Activated CD8-positive, alpha-beta memory T cell treated with anti-CD3 and anti-CD28 coated beads, Interleukin-2, amount 10 ng/mL, durations not matched to agents 7 days and 5 days (primary cell): ENCODE results near the gene CLCN6. TPM values are rescaled to one million over a fixed set of nuclear protein-coding genes. Genes with fewer than 3 reads are reported as not detected.

ENCODE experiments used
- ATAC-seq: fragments of 150-1000 bp; cut with Tn5 transposase; one replicate; pipeline ENCODE4 v1.10.0; 2021; ENCODE audit warnings: moderate library complexity
- CTCF ChIA-PET: fragments of 350-600 bp; sonication (Branson Sonifier 250); formaldehyde crosslinking; loops from one replicate; lab custom pipeline; 2021; ENCODE audit warnings: antibody characterized with exemption; lab: Charles Lee
- DNase-seq: peaks from one replicate; pipeline ENCODE4 v3.0.0-alpha.2; 2020
- H3K27ac Mint-ChIP-seq: one replicate; pipeline ENCODE4 v1.8.0; 2021; ENCODE audit warnings: mild to moderate bottlenecking, mixed read lengths
- H3K27me3 Mint-ChIP-seq: one replicate; pipeline ENCODE4 v1.8.0; 2021; ENCODE audit warnings: mixed read lengths
- H3K36me3 Mint-ChIP-seq: one replicate; pipeline ENCODE4 v1.8.0; 2021; ENCODE audit warnings: mild to moderate bottlenecking, mixed read lengths
- H3K4me1 Mint-ChIP-seq: one replicate; pipeline ENCODE4 v1.8.0; 2021; ENCODE audit warnings: mixed read lengths
- H3K4me3 Mint-ChIP-seq: one replicate; pipeline ENCODE4 v1.8.0; 2021; ENCODE audit warnings: mild to moderate bottlenecking, moderate library complexity, mixed read lengths
- H3K9me3 Mint-ChIP-seq: one replicate; pipeline ENCODE4 v1.8.0; 2022; ENCODE audit warnings: low read depth, mixed read lengths
- total RNA-seq, 2 experiments: library from RNA; stranded (reverse); gene quantifications; one replicate each; pipeline ENCODE4 v1.2.3, GENCODE V29; 2021

CLCN6 gene
- total RNA-seq, 2 experiments from 2014 or later: 20.0 to 21.1 TPM

DNA sequence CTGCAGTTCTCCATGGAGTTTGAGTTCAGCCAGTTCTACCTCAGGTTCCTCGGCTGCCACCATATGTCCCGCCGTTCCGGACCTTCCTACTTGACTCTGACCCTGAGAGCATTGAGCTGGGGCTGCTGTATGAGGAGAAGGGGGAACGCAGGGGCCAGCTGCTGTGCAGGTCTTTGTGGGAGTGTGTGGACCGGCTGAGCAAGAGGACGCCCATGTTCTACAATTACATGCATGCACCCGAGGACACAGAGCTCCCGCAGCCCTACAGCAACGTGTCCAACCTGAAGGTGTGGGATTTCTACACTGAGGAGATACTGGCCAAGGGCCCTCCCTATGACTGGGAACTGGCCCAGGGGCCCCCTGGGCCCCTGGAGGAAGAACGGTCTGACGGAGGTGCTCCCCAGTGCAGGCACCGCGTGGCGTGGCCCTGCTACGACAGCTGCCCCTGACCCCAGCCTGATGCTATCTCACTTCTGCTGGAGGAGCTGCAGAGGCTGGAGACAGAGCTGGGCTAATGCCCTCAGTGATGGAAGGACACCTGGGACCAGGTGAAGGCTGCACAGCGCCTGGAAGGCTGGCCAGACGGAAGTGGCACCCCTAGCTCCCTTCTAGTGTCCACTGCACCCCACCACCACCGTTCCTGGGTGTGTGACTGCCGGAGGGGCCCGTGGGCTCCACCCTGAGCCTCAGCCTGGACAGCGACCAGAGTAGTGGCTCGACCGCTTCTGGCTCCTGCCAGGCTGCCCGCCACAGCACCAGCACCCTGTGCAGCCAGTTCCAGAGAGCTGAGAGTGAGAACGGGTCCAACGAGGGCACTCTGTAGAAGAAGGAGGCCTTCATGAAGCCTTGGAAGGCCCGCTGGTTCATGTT is 73.6 kb downstream of the CLCN6 start:
- no peaks in the 10 kb centered on the region for H3K9me3 Mint-ChIP-seq
- DNase-seq (no peak), ATAC-seq (no peak)
- peaks cover 8% of the 10 kb centered on the region for H3K27me3 Mint-ChIP-seq
- H3K4me3 Mint-ChIP-seq: no peak overlapping the region
- H3K36me3 Mint-ChIP-seq: no peaks in the 10 kb centered on the region
- no peak overlapping the region for H3K27ac Mint-ChIP-seq
- CTCF ChIA-PET: interaction anchor here (0.6 kb wide), 1 partner anchor 28 kb away, joined by 3 read pairs; no protein-coding TSS in a partner anchor
- no peaks in the 10 kb centered on the region for H3K4me1 Mint-ChIP-seq

DNA sequence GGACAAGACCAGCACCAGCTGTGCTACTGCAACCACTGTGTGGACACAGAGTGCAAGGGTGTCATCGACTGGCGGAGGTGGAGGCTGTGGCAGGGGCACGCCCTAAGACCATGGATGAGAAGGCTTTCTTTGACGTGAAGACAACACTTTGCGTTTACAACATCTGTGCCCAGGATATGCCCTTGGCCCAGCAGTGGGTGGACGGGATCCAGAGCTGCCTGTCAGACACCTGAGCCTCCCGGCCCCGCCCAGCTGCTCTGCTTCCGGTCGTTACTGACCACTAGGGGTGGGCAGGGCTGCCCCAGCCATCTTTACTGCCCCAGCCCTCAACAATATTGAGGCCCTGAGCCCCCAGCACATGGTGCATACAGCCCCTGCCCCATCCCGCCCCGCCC is 74.2 kb downstream of the CLCN6 start:
- ATAC-seq (no peak), DNase-seq (no peak)
- Mint-ChIP-seq H3K27ac (no peak overlapping the region), H3K4me1 (no peaks in the 10 kb centered on the region), H3K27me3 (peaks cover 8% of the 10 kb centered on the region), H3K9me3 (no peaks in the 10 kb centered on the region), H3K4me3 (no peak overlapping the region), H3K36me3 (no peaks in the 10 kb centered on the region)
- CTCF ChIA-PET: interaction anchor here (0.6 kb wide), 1 partner anchor 27 kb away, joined by 3 read pairs; no protein-coding TSS in a partner anchor

DNA sequence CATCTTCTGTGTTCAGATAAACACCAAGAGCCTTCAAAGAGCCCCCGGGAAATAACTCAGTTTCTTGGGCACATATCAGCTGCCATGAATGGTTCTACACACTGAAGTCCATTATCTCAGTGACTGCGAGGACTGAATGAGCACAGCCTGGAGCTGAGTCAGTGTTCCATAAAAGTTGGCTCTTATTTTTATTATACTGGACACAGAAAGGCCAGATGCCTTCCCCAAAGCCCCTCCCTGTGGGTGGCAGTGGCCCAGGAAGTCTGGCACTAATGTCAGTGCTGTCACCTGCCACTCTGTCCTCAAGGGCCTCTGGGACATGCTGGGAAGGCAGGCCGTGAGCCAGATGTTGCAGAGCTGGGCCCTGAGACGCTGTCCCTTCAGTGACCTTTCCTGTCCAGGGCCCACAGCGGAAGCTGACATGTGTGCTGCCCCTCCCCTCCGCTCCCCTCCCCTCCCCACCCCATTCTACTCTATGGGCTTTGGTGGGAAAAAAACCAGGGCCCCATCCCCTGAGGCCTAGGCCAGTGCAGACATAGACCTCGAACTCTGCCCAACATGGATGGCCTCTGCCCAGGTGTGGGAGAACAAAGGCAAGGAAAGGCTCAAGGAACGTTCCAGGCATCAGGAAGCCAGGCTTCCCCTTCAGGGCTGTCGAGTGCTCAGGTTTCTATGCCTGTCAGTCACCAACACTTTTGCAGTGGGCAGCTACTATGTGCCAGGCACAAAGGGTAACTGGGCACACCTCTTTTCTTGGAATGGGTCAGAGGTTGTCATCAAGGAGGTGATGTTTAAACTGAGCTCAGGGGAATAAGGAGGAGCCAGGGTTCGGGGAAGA is 75.1 kb downstream of the CLCN6 start:
- H3K4me1 Mint-ChIP-seq: no peaks in the 10 kb centered on the region
- H3K36me3 Mint-ChIP-seq: no peaks in the 10 kb centered on the region
- H3K9me3 Mint-ChIP-seq: no peaks in the 10 kb centered on the region
- no peak overlapping the region for H3K27ac Mint-ChIP-seq
- CTCF ChIA-PET: interaction anchor here (1.1 kb wide), 1 partner anchor 8 kb away, joined by 3 read pairs; no protein-coding TSS in a partner anchor
- peaks cover 10% of the 10 kb centered on the region for H3K27me3 Mint-ChIP-seq
- no peak for ATAC-seq
- no peak for DNase-seq
- H3K4me3 Mint-ChIP-seq: no peak overlapping the region

DNA sequence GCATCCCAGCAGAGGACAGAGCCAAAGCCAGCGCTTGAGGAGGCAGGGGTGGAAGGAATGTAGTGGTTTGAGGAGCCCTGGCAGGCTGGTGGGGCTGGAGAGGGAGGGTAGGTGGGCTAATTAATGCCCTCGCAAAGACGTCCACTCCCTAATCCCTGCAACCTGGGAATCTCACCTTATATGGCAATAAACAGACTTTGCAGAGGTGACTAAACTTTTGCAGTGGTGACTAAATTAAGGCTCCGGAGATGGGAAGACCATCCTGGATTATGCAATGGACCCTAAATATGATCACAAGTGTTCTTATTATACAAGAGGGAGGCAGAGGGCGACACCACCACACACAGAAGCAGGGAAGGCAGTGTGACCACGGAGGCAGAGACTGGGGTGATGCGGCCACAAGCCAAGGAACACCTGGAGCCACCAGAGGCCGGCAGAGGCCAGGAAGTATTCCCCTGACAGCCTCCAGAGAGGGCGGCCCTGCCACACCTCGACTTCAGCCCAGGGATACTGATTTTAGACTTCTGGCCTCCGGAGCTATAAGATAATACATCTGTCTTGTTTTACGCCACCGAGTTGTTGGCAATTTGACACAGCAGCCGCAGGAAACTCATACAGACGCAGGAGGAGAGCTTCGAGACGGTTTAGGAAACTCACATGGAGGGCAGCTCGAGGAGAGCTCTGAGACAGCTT is 75.9 kb downstream of the CLCN6 start:
- ATAC-seq (no peak), DNase-seq (no peak)
- Mint-ChIP-seq H3K4me1 (no peaks in the 10 kb centered on the region), H3K27ac (no peak overlapping the region), H3K9me3 (no peaks in the 10 kb centered on the region), H3K27me3 (peaks cover 7% of the 10 kb centered on the region), H3K4me3 (no peak overlapping the region), H3K36me3 (no peaks in the 10 kb centered on the region)
- CTCF ChIA-PET: interaction anchor here (1.0 to 1.1 kb wide), 2 partner anchors 9 kb away, joined by 3 to 4 read pairs; no protein-coding TSS in a partner anchor

DNA sequence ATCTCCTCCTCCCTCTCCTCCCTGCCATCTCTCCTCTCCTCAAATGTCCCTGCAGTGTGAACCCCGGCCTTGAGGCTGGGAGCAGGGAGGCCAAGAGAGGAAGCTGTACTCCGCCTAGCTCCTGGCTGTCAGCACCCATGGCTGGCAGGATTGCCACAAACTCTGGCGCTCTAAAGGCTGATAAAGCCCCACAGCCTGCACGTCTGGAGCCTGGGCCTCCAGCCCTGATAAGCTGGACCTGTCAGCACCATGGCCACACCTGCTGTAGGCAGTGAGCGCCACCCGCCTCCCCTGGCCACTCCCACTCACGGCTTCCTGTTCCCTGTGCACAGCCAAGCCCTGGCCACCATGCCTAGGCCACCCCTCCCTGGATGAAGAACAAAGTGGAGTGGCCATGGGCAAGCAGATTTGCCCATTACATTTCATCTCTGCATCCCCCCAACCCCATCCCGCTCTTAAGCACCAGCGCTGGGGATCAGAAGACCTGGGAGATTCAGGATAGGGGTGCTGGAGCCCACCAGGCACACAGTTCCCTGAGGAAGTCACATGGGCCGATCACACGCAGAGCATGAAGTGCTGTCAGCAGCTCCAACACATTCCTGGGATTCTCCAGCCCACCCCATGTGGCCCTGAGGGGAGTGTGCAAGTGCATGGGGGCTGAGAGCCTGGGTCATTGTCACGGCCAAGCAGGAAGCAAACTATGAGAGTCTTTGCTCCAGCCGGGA is 77.0 kb downstream of the CLCN6 start:
- Mint-ChIP-seq H3K27ac (no peak overlapping the region), H3K9me3 (no peaks in the 10 kb centered on the region), H3K36me3 (no peaks in the 10 kb centered on the region), H3K27me3 (peaks cover 10% of the 10 kb centered on the region), H3K4me3 (no peak overlapping the region), H3K4me1 (no peaks in the 10 kb centered on the region)
- DNase-seq (peak; percentile 45), ATAC-seq (peak; percentile 53)
- CTCF ChIA-PET: interaction anchor here (1.0 kb wide), 1 partner anchor 8 kb away, joined by 4 read pairs; no protein-coding TSS in a partner anchor

DNA sequence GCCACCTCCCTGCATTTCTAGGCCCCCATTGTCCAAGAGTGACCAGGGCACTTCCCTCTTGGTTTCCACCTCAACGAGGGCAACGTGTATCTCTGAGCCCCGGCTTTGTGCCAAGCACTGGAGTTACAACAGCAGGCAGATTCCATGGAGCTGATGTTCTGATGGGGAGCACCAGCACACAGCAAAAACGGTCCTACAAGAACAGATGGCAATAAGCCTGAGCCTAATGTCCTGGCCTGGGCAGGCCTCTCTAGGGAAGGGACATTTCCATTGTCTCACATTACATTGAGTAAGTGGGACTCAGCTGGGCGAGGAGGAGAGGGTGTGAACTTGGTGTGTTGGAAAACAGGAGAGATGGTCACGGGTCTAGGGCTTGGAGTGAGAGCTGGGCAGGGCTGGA is 79.9 kb downstream of the CLCN6 start:
- H3K36me3 Mint-ChIP-seq: no peaks in the 10 kb centered on the region
- H3K4me1 Mint-ChIP-seq: no peaks in the 10 kb centered on the region
- CTCF ChIA-PET: no interaction called here
- DNase-seq (no peak), ATAC-seq (no peak)
- no peaks in the 10 kb centered on the region for H3K9me3 Mint-ChIP-seq
- no peak overlapping the region for H3K4me3 Mint-ChIP-seq
- H3K27me3 Mint-ChIP-seq: peaks cover 10% of the 10 kb centered on the region
- H3K27ac Mint-ChIP-seq: no peak overlapping the region

DNA sequence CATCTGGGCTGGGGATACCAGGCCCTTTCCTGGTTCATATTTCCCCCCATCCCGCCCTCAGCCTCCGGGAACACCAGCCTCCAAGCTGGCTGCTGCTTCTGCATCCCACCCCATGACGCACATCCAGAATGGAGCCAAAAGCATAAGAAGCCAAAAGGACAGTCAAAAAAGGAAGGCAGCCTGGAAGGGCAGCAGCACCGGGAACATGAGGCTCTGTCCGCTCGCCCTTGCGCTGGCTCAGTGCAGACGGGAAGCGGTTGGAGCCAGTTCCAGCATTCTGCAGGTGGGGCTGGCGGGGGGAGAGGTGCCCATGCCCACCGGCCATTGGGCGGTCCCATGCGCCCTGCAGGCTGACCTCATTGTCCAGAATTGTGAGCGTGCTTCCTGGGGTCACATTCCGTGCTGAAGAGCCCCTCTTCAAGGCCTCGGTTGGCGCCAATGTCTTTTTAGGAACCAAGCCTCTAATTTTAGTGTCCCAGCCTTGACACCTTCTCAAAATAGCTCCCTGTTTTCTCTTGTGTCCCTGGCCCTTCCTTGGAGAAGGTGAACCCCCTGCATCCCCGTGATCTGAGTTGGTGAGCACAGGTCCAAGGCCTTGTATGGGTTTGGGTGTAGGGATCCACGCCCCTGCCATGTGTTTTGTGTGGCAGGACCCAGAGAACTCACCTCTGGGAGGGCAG is 81.1 kb downstream of the CLCN6 start:
- DNase-seq (no peak), ATAC-seq (no peak)
- H3K4me3 Mint-ChIP-seq: no peak overlapping the region
- peaks cover 10% of the 10 kb centered on the region for H3K27me3 Mint-ChIP-seq
- H3K4me1 Mint-ChIP-seq: no peaks in the 10 kb centered on the region
- H3K9me3 Mint-ChIP-seq: no peaks in the 10 kb centered on the region
- H3K27ac Mint-ChIP-seq: no peak overlapping the region
- H3K36me3 Mint-ChIP-seq: no peaks in the 10 kb centered on the region
- CTCF ChIA-PET: interaction anchor here (1.0 kb wide), 1 partner anchor 49 kb away, joined by 3 read pairs; no protein-coding TSS in a partner anchor

DNA sequence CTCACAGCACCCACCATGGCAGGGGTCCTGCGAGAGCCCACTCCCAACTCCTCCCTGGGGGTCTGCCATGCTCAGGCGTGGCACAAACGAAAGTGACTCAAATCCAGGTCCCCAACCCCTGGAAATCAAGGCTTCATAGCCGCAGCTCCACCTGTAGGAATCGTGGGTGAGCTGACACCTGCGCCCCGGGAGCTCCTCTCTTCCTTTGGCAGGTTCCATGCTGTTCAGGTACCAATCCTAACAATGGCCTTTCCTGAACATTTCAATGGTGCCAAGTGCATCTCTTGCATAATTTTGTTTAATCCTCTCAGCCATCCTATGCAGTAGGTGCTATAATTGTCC is 81.6 kb downstream of the CLCN6 start:
- Mint-ChIP-seq H3K4me3 (no peak overlapping the region), H3K27me3 (peaks cover 15% of the 10 kb centered on the region), H3K36me3 (no peaks in the 10 kb centered on the region), H3K9me3 (no peaks in the 10 kb centered on the region), H3K4me1 (no peaks in the 10 kb centered on the region), H3K27ac (no peak overlapping the region)
- DNase-seq (no peak), ATAC-seq (no peak)
- CTCF ChIA-PET: interaction anchor here (1.0 kb wide), 1 partner anchor 49 kb away, joined by 3 read pairs; no protein-coding TSS in a partner anchor

DNA sequence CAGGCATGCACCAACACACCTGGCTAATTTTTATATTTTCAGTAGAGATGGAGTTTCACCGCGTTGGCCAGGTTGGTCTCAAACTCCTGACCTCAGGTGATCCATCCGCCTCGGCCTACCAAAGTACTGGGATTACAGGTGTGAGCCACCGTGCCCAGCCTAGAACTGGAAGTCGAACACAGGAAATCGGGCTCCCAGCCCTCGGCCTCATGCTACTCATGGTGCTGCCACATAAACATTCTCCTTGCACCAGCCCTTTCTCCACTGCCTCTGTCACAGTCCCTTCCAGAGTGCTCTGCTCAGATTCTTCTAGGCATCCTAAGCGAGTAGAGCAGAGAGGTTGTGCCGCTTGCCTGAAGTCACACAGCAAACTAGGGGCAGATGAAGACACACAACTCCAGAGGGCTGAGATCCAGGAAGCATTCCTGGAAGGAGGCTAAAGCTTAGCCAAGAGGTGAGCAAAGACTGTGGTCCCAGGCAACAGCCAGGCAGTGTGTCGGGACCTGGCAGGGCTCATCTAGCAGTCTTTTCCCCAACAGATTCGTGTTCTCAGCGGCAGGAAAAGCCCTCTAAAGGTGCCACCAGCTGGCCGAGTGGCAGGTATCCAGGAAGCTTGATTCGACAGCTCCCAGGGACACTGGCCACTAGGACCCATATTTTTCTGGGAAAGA is 82.3 kb downstream of the CLCN6 start:
- no peak overlapping the region for H3K27ac Mint-ChIP-seq
- H3K4me1 Mint-ChIP-seq: no peaks in the 10 kb centered on the region
- H3K9me3 Mint-ChIP-seq: no peaks in the 10 kb centered on the region
- no peak overlapping the region for H3K4me3 Mint-ChIP-seq
- CTCF ChIA-PET: interaction anchor here (0.6 to 1.0 kb wide), 2 partner anchors 50 to 717 kb away, joined by 3 to 4 read pairs; no protein-coding TSS in a partner anchor
- peaks cover 19% of the 10 kb centered on the region for H3K27me3 Mint-ChIP-seq
- ATAC-seq: no peak
- no peaks in the 10 kb centered on the region for H3K36me3 Mint-ChIP-seq
- no peak for DNase-seq

DNA sequence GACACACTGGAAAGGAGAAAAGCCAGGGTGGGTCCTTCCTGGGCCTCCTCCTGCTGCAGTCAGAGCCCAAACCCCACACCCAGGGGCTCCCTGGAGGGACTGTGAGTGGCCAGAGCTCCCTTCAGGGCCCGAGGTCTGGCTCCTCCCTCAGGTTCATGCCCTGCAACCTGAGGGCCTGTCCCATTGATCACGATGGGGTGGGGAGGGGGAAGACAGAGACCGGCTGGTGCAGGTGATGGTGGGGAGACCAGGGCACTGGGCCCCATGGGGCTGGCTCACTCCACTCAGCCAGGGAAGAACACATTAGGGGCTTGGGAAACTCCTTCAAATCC is 82.9 kb downstream of the CLCN6 start:
- DNase-seq (no peak), ATAC-seq (no peak)
- Mint-ChIP-seq H3K27ac (no peak overlapping the region), H3K4me3 (no peak overlapping the region), H3K27me3 (peaks cover 19% of the 10 kb centered on the region), H3K9me3 (no peaks in the 10 kb centered on the region), H3K4me1 (no peaks in the 10 kb centered on the region), H3K36me3 (no peaks in the 10 kb centered on the region)
- CTCF ChIA-PET: no interaction called here

DNA sequence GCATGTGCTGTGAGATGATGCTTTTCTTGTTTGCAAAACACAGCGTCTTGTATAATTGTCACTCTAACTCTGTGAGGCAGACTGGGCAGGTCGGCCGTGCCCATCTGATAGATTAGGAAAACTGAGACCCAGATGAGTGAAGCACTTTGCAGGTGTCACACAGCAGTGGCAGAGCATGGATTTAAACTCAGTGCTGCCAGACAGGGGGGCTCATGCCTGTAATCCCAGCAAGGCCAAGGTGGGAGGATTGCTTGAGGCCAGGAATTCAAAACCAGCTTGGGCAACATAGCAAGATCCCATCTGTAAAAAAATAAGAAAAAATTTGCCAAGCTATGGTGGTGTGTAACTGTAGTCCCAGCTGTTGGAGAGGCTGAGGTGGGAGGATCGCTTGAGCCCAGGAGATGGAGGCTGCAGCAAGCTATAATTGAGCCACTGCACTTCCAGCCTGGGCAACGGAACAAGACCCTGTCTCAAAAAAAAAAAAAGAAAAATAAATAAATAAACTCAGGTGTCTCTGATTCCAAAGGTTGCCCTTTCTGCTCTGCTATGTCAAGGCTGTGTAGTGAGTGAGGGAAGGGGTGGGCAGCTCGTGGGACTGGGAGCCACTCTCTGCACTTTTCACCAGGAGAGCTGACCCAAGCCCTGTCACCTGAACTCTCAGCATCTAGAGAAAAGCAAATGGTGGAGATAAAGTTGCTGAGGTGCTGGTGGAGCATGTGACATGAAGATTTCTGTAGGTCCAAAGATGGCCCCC is 85.6 kb downstream of the CLCN6 start:
- CTCF ChIA-PET: interaction anchor here (1.2 to 2.5 kb wide), 4 partner anchors 9 to 241 kb away, joined by 4 to 21 read pairs (median 5); no protein-coding TSS in a partner anchor
- Mint-ChIP-seq H3K27me3 (peaks cover 21% of the 10 kb centered on the region), H3K36me3 (no peaks in the 10 kb centered on the region), H3K4me3 (no peak overlapping the region), H3K4me1 (no peaks in the 10 kb centered on the region), H3K9me3 (no peaks in the 10 kb centered on the region), H3K27ac (no peak overlapping the region)
- DNase-seq: no peak
- no peak for ATAC-seq
